ENCODE results near the gene COLEC11. TPM values are rescaled to one million over a fixed set of nuclear protein-coding genes. Genes with fewer than 3 reads are reported as not detected.
"Not testable (repeated sequence)": the region's sequence is repeated elsewhere in the genome, so short reads cannot be mapped to it uniquely, and the experiment has no call there.

The COLEC11 gene
- total RNA-seq, 1 experiment from 2014 or later = 0.39 TPM

DNA sequence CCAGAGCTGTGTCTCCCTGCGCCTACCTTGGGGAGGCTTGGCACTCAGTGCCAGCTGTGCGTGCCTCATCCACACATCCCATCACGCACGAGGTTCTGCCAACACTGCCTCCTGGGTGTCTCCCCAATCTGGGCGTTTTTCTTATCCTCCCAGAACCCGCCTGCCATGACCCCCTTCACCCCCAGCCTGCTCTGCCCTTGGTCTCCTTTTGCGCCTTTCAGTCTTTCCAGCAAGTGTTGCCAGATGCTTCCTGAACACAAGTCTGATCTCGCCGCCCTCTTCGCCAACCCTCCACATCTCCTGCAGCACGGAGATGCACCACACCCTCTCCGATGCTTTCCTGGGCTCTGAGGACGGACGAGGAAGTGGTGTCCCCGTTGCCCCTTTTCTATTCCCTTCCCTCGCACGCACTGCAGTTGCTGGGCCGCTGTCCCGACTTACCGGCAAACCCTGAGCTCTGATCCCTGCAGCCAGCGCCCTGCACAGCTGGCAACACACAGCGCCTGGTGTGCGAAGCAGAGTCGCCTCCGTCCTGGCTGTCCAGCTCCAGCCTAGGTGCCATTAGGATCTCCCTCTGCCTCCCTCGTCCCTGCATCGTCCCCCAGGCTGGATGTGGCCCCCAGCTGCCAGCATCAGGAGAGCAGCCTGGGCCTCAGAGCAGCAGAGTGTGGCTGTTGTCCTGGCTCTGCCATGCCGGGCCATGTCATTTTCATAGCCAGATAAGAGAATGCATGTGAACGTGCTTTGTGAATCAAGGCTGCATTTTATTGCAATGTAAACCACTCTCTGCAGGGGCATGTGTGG lies 40.5 kb downstream of the COLEC11 start:
- Histone ChIP-seq H3K9ac (ENCODE audit: extremely low read depth, insufficient read length, low read length) (no peak overlapping the region), H2BK20ac (ENCODE audit: low read depth, low read length, poor library complexity, severe bottlenecking) (no peak overlapping the region), H3K56ac (ENCODE audit: insufficient read length, low read depth, low read length) (no peak overlapping the region), H4K20me1 (ENCODE audit: control insufficient read depth, insufficient read depth, insufficient read length) (no peaks in the 10 kb centered on the region), H3K23ac (ENCODE audit: insufficient read length, low read depth, low read length) (no peak overlapping the region), H2AK5ac (ENCODE audit: insufficient read length, low read length) (no peak overlapping the region), H3K18ac (ENCODE audit: insufficient read length, low read depth, low read length) (no peak overlapping the region), H3K27ac (ENCODE audit: insufficient read length, low read depth, low read length) (no peak overlapping the region), H2BK5ac (ENCODE audit: insufficient read length, low read length) (no peak overlapping the region), H3K14ac (ENCODE audit: insufficient read depth, low read length) (no peak overlapping the region), H3K9me3 (ENCODE audit: control insufficient read depth, low read depth, low read length) (no peaks in the 10 kb centered on the region), H2BK120ac (ENCODE audit: low read depth, low read length, poor library complexity, severe bottlenecking) (no peak overlapping the region), H3K23me2 (ENCODE audit: insufficient read length, low read depth, low read length, poor library complexity, severe bottlenecking) (no peaks in the 10 kb centered on the region), H4K5ac (ENCODE audit: insufficient read length, low read depth, low read length) (no peak overlapping the region), H3K4ac (ENCODE audit: low read depth, low read length) (no peak overlapping the region), H3K4me2 (ENCODE audit: insufficient read depth, insufficient read length, low read length) (no peak overlapping the region), H2BK12ac (ENCODE audit: insufficient read length, low read depth, low read length) (no peak overlapping the region), H3T11ph (ENCODE audit: low read length) (no peak overlapping the region), H4K91ac (ENCODE audit: insufficient read length, low read depth, low read length) (no peak overlapping the region), H2AFZ (ENCODE audit: low read length) (no peak overlapping the region), H2BK15ac (ENCODE audit: low read depth, low read length) (no peak overlapping the region), H3K79me2 (ENCODE audit: insufficient read depth, low read length) (no peaks in the 10 kb centered on the region), H4K8ac (replicated peaks; ENCODE audit: insufficient read length, low read depth, low read length) (no peak overlapping the region), H3K27me3 (ENCODE audit: insufficient read depth, low read length) (no peaks in the 10 kb centered on the region), H3K79me1 (ENCODE audit: insufficient read depth, low read depth, low read length, poor library complexity, severe bottlenecking) (no peaks in the 10 kb centered on the region), H3K4me1 (ENCODE audit: insufficient read depth, low read length) (no peaks in the 10 kb centered on the region)
- WGBS (ENCODE audit: extremely low coverage, insufficient read length, low lambda C conversion rate) = no CpG with 5 or more reads among the region's 29 CpGs
- DNase-seq = peak; percentile 21
- TF ChIP-seq, protein P1, sequence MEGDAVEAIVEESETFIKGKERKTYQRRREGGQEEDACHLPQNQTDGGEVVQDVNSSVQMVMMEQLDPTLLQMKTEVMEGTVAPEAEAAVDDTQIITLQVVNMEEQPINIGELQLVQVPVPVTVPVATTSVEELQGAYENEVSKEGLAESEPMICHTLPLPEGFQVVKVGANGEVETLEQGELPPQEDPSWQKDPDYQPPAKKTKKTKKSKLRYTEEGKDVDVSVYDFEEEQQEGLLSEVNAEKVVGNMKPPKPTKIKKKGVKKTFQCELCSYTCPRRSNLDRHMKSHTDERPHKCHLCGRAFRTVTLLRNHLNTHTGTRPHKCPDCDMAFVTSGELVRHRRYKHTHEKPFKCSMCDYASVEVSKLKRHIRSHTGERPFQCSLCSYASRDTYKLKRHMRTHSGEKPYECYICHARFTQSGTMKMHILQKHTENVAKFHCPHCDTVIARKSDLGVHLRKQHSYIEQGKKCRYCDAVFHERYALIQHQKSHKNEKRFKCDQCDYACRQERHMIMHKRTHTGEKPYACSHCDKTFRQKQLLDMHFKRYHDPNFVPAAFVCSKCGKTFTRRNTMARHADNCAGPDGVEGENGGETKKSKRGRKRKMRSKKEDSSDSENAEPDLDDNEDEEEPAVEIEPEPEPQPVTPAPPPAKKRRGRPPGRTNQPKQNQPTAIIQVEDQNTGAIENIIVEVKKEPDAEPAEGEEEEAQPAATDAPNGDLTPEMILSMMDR (conservative IDR thresholded peaks at IDR 0.05) = no peak
- H3K4me1 Mint-ChIP-seq = peaks cover 7 to 15% of the 10 kb centered on the region in 2 experiments
- H3K9me3 Mint-ChIP-seq = no peaks in the 10 kb centered on the region
- H3K27me3 Mint-ChIP-seq (ENCODE audit: low read depth) = peaks cover 22% of the 10 kb centered on the region
- H3K4me3 Mint-ChIP-seq = peak overlapping the region in 1 of 2 experiments; percentile 40; a peak in 1 of 5 replicates
- no peaks in the 10 kb centered on the region for H3K36me3 Mint-ChIP-seq (ENCODE audit: insufficient read depth in 1 of 3, low read depth in 3 of 3)
- peak overlapping the region in 1 of 3 experiments; percentile 94; a peak in 2 of 7 replicates for H3K27ac Mint-ChIP-seq

DNA sequence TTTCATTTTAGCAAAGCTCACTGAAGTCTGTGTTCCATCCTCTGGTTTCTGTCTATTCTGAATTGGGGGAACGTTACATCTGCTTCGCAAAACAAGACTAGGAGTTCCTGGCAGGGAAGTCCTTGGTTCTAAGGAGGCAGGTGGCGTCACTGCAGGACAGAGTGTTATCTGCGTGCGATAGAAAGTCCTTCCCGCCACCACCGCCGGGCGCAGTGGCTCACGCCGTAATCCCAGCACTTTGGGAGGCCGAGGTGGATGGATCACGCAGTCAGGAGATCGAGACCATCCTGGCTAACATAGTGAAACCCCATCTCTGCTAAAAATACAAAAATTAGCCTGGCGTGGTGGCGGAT lies 41.0 kb downstream of the COLEC11 start:
- H4K5ac ChIP-seq (ENCODE audit: insufficient read length, low read depth, low read length); H3K9me3 ChIP-seq (ENCODE audit: control insufficient read depth, low read depth, low read length); H4K20me1 ChIP-seq (ENCODE audit: control insufficient read depth, insufficient read depth, insufficient read length); H3K4me1 ChIP-seq (ENCODE audit: insufficient read depth, low read length); H2AFZ ChIP-seq (ENCODE audit: low read length); H3K4me3 Mint-ChIP-seq; H3K4me2 ChIP-seq (ENCODE audit: insufficient read depth, insufficient read length, low read length); H4K8ac ChIP-seq (replicated peaks; ENCODE audit: insufficient read length, low read depth, low read length); H3K18ac ChIP-seq (ENCODE audit: insufficient read length, low read depth, low read length); H2BK12ac ChIP-seq (ENCODE audit: insufficient read length, low read depth, low read length); H3T11ph ChIP-seq (ENCODE audit: low read length); H3K14ac ChIP-seq (ENCODE audit: insufficient read depth, low read length); H2BK5ac ChIP-seq (ENCODE audit: insufficient read length, low read length); H3K56ac ChIP-seq (ENCODE audit: insufficient read length, low read depth, low read length); H2BK15ac ChIP-seq (ENCODE audit: low read depth, low read length); H3K4ac ChIP-seq (ENCODE audit: low read depth, low read length); H2AK5ac ChIP-seq (ENCODE audit: insufficient read length, low read length); H3K36me3 Mint-ChIP-seq (ENCODE audit: insufficient read depth in 1 of 3, low read depth in 3 of 3); H3K9me3 Mint-ChIP-seq; H4K91ac ChIP-seq (ENCODE audit: insufficient read length, low read depth, low read length); H2BK120ac ChIP-seq (ENCODE audit: low read depth, low read length, poor library complexity, severe bottlenecking); H3K27me3 ChIP-seq (ENCODE audit: insufficient read depth, low read length); H3K9ac ChIP-seq (ENCODE audit: extremely low read depth, insufficient read length, low read length); H3K23ac ChIP-seq (ENCODE audit: insufficient read length, low read depth, low read length); H2BK20ac ChIP-seq (ENCODE audit: low read depth, low read length, poor library complexity, severe bottlenecking); H3K79me1 ChIP-seq (ENCODE audit: insufficient read depth, low read depth, low read length, poor library complexity, severe bottlenecking); H3K27ac ChIP-seq (ENCODE audit: insufficient read length, low read depth, low read length); H3K27ac Mint-ChIP-seq; H3K23me2 ChIP-seq (ENCODE audit: insufficient read length, low read depth, low read length, poor library complexity, severe bottlenecking); H3K79me2 ChIP-seq (ENCODE audit: insufficient read depth, low read length): not testable (repeated sequence)
- no CpG with 5 or more reads among the region's 16 CpGs for WGBS (ENCODE audit: extremely low coverage, insufficient read length, low lambda C conversion rate)
- Mint-ChIP-seq H3K27me3 (ENCODE audit: low read depth) (peaks cover 22% of the 10 kb centered on the region), H3K4me1 (peaks cover 7 to 15% of the 10 kb centered on the region in 2 experiments)
- DNase-seq = peak; percentile 22

Measured in H9 (cell line).